Mucosa of descending colon (tissue), 3 donors: ENCODE results near the gene BNC2. TPM values are rescaled to one million over a fixed set of nuclear protein-coding genes. Genes with fewer than 3 reads are reported as not detected.

Source experiments
- ATAC-seq: fragments of 200-7000 bp; cut with Tn5 transposase; one replicate; pipeline ENCODE4 v1.9.1; 2020; ENCODE audit warnings: mild to moderate bottlenecking, moderate library complexity
- DNase-seq, 3 donors: peaks; one replicate each; pipeline ENCODE4 v3.0.0-alpha.2; 2020
- H3K36me3 ChIP-seq: fragments of 200-600 bp; one replicate; pipeline ENCODE4 v1.8.0; 2021; ENCODE audit warnings: low read depth, mild to moderate bottlenecking
- H3K4me1 ChIP-seq: fragments of 200-600 bp; one replicate; pipeline ENCODE4 v1.8.0; 2021; ENCODE audit warnings: low read depth, mild to moderate bottlenecking
- H3K4me3 ChIP-seq: fragments of 200-600 bp; one replicate; pipeline ENCODE4 v1.8.0; 2021; ENCODE audit warnings: mild to moderate bottlenecking
- H3K9me3 ChIP-seq: fragments of 200-600 bp; one replicate; pipeline ENCODE4 v1.8.0; 2021; ENCODE audit warnings: mild to moderate bottlenecking
- intact Hi-C, 2 donors: fragments of 100-400 bp; cut with DNase I in 1 of 2; cut with micrococcal nuclease in 1 of 2; formaldehyde crosslinking; loops; one replicate each; pipeline versions ENCODE4 v1.11.0 to v1.11.1; 2022; cut with DNase I, micrococcal nuclease
- total RNA-seq, 3 donors: library from RNA; stranded (reverse); fragmentation: NEBNext Ultra II Directional in 2 of 3; extraction: Animal tissue kit (Norgen Biotek cat#: 25700) in 2 of 3; gene quantifications; one replicate each; pipeline versions ENCODE4 v1.2.1 to v1.2.4, GENCODE V29; 2021 to 2023
- TF ChIP-seq, protein P1 (sequence below): fragments of 200-600 bp; IDR thresholded peaks from one replicate; pipeline ENCODE4 v1.8.0; 2022; ENCODE audit warnings: antibody characterized with exemption, mild to moderate bottlenecking
- donor health status: DM: no; HTN: no; CAD: no; lungs with moderate emphysema.
- donor health status: DM: no; HTN: no; CAD: no.
- donor health status: DM: no; HTN: yes; CAD: no.

The BNC2 gene
- total RNA-seq, 3 donors from 2014 or later: 8.2 to 192 (median 12.0) TPM

DNA sequence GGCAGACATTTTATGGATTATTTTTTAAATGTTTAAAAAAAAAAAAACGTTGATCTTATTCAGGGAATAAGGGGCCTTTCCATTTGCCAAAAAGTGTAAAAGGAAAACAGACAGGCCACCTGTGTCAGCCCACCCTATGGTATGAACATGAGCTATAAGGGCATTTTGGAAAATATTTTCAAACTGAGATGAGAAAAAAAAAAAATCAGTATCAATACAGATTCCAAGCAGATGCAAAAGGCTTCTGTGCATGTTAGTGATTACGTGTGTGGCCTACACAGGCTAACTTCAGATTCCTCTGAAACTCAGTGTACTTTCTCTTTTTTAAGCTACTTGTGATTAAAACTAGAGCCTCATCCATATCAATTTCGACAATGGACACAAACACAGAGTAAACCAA is 189.9 kb downstream of the BNC2 start:
- Histone ChIP-seq H3K9me3 (no peaks in the 10 kb centered on the region), H3K4me3 (no peak overlapping the region), H3K36me3 (no peaks in the 10 kb centered on the region), H3K4me1 (no peaks in the 10 kb centered on the region)
- TF ChIP-seq, protein P1, sequence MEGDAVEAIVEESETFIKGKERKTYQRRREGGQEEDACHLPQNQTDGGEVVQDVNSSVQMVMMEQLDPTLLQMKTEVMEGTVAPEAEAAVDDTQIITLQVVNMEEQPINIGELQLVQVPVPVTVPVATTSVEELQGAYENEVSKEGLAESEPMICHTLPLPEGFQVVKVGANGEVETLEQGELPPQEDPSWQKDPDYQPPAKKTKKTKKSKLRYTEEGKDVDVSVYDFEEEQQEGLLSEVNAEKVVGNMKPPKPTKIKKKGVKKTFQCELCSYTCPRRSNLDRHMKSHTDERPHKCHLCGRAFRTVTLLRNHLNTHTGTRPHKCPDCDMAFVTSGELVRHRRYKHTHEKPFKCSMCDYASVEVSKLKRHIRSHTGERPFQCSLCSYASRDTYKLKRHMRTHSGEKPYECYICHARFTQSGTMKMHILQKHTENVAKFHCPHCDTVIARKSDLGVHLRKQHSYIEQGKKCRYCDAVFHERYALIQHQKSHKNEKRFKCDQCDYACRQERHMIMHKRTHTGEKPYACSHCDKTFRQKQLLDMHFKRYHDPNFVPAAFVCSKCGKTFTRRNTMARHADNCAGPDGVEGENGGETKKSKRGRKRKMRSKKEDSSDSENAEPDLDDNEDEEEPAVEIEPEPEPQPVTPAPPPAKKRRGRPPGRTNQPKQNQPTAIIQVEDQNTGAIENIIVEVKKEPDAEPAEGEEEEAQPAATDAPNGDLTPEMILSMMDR: no peak
- intact Hi-C loops: no loop called here
- ATAC-seq: no peak
- no peak for DNase-seq

DNA sequence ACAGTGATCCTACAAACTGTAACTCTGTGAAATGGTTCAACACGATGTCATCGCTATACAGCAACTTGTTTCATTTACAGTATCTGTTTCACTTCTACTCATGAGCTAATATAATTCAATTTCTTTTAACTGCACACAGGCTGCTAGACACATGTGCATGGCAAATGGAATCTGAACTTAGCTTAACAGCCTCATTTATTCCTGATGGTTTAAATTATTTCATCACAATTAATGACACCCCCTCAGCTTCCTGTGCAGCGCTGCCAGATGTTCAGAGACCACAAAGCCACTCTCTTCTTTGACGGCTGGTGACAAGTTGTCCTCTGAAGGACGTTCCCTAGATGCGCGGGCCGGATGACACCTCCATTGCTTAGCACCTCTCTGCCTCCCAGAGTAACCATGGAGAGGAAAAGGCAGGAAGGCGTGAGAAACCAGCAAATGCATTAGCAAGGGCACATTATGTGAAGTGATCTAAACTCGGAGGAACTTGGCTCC is 191.1 kb downstream of the BNC2 start:
- ATAC-seq: no peak
- intact Hi-C loops: no loop called here
- Histone ChIP-seq H3K4me1 (no peaks in the 10 kb centered on the region), H3K4me3 (no peak overlapping the region), H3K36me3 (no peaks in the 10 kb centered on the region), H3K9me3 (no peaks in the 10 kb centered on the region)
- TF ChIP-seq, protein P1: no peak
- DNase-seq: no peak

GRCh38 chr9:16676519-16676918 is 194.0 kb downstream of the BNC2 start:
- TF ChIP-seq, protein P1: no peak
- intact Hi-C loops: no loop called here
- ATAC-seq (no peak), DNase-seq (no peak)
- Histone ChIP-seq H3K36me3 (no peaks in the 10 kb centered on the region), H3K4me1 (no peaks in the 10 kb centered on the region), H3K9me3 (no peaks in the 10 kb centered on the region), H3K4me3 (no peak overlapping the region)

GRCh38 chr9:16675131-16675530 is 195.3 kb downstream of the BNC2 start:
- intact Hi-C loops: no loop called here
- Histone ChIP-seq H3K9me3 (no peaks in the 10 kb centered on the region), H3K4me1 (no peaks in the 10 kb centered on the region), H3K4me3 (no peak overlapping the region), H3K36me3 (no peaks in the 10 kb centered on the region)
- no peak for ATAC-seq
- TF ChIP-seq, protein P1: no peak
- DNase-seq: no peak

DNA sequence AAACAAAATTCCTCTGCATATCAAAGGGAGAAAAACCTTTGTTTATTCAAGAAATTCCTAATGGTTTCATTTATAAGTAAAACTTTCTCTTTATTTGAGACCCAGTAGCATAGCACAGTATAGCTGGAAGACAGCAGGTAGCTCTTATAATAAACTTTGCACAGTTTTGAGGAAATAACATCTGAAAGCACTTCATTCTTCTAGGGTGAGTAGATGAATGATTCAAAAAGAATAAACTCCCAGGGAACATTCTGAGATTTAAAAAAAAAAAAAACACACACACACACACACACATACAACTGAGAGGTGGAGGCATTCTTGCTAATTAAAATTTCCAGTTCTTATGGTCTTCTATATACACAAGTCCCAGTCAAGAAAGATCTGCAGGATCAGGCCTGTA is 197.3 kb downstream of the BNC2 start:
- DNase-seq (no peak), ATAC-seq (no peak)
- TF ChIP-seq, protein P1: no peak
- intact Hi-C loops: no loop called here
- Histone ChIP-seq H3K36me3 (no peaks in the 10 kb centered on the region), H3K4me3 (no peak overlapping the region), H3K4me1 (no peaks in the 10 kb centered on the region), H3K9me3 (no peaks in the 10 kb centered on the region)

- Histone ChIP-seq H3K9me3 (no peaks in the 10 kb centered on the region), H3K4me3 (no peak overlapping the region), H3K4me1 (no peaks in the 10 kb centered on the region), H3K36me3 (no peaks in the 10 kb centered on the region)
- no peak for DNase-seq
- intact Hi-C loops: no loop called here
- TF ChIP-seq, protein P1: no peak
- ATAC-seq: no peak
Observed at GRCh38 chr9:16672501-16672900, 198.0 kb downstream of the BNC2 start.
